ENCODE results near the gene RALGAPA2. TPM values are rescaled to one million over a fixed set of nuclear protein-coding genes. Genes with fewer than 3 reads are reported as not detected.

The RALGAPA2 gene
- total and polyA plus RNA-seq, 4 donors = 14.4 to 24.8 (median 18.0) TPM

DNA sequence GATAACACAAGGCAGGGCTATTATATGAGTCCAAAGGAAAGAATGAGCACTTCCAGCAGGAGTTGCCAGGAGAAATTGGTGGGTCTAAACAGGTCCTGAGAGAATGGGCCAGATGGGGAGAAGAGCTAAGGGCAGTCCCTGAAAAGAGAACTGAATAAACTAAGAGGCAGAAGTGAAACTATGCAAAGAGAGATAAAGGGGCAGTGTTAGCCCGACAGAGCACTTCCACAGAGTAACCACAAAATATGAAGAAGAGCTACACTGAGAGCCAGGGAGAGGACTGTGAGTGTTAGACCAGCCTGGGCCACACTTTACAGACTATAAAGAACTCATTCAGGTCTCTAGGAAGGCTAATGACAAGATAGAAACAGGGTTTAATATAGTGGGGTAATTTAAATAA, 43.8 kb downstream of the RALGAPA2 start:
- DNase-seq (ENCODE audit: low read depth in 4 of 6, low spot score in 6 of 6) = peak in 2 of 6 donors; percentile 25 to 42
- WGBS (ENCODE audit: insufficient coverage) = no CpG with 5 or more reads among the region's 1 CpG
- no peak overlapping the region for H3K4me3 ChIP-seq (ENCODE audit: low read depth, low read length)
- no peaks in the 10 kb centered on the region for H3K9me3 ChIP-seq (ENCODE audit: control insufficient read depth, insufficient read depth, low read length)
- H3K27me3 ChIP-seq (ENCODE audit: control insufficient read depth, insufficient read depth, low read length) = no peaks in the 10 kb centered on the region
- no peak overlapping the region for H3K27ac ChIP-seq (ENCODE audit: low read depth, low read length)
- H3K36me3 ChIP-seq (ENCODE audit: control insufficient read depth, insufficient read depth, low read length) = no peaks in the 10 kb centered on the region
- H3K4me1 ChIP-seq (ENCODE audit: control insufficient read depth, insufficient read depth, low read length) = no peaks in the 10 kb centered on the region

DNA sequence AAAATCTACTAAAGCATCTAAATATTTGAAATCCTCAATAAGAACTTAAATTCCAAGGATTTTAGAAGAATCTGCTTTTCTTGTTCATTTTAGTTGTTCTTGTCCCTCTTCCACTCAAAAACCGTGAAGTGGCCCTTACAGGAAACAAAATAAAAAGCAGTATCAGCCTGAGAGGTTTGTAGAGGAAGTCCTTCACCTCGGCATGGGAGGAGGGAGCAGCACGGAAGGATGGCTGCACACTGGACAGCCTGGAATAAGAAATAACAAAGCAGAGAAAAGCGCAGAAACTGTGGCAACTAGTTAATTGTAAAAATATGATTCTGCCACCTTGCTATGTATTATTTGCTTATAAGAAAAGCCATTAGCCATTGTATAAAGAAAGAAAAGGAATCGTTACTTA, 46.1 kb downstream of the RALGAPA2 start:
- Histone ChIP-seq H3K27me3 (ENCODE audit: control insufficient read depth, insufficient read depth, low read length) (no peaks in the 10 kb centered on the region), H3K4me3 (ENCODE audit: low read depth, low read length) (no peak overlapping the region), H3K27ac (ENCODE audit: low read depth, low read length) (no peak overlapping the region), H3K36me3 (ENCODE audit: control insufficient read depth, insufficient read depth, low read length) (no peaks in the 10 kb centered on the region), H3K9me3 (ENCODE audit: control insufficient read depth, insufficient read depth, low read length) (no peaks in the 10 kb centered on the region), H3K4me1 (ENCODE audit: control insufficient read depth, insufficient read depth, low read length) (no peaks in the 10 kb centered on the region)
- 50% methylated on average over 2 of the region's 5 CpGs for WGBS (ENCODE audit: insufficient coverage)
- DNase-seq (ENCODE audit: low read depth in 4 of 6, low spot score in 6 of 6) = no peak

DNA sequence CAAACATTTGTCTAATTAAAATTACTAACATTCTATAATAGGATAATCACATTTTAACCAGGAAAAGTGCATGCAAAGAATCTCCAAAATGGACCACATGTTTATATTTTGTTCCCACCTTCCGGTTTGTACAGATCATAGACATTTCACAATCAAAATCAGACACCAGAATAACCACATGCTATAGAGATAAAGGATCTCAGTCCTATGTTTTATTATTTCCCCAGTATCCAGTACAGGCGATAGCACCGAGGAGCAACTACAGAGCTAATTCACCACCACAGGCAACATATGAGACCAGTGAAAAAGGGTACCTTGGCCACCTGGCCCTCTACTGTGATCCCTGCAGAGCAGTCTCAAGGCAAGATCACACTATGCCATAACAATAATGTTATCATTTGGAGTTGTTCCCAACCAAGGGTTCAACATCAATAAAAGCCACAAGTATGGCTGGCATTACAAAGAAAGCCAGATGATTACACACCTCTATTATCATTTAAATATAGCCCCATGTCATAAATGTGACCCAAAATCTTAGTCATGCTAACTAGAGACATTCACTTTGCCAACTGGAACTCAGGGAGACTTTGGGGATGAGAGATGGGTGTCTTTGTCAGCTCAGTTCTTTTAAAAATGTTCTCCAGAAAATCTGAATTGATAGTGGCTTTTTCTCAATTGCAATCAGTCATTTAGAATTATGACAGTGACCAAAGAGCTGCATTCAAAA, 46.7 kb downstream of the RALGAPA2 start:
- DNase-seq (ENCODE audit: low read depth in 4 of 6, low spot score in 6 of 6) = no peak
- Histone ChIP-seq H3K36me3 (ENCODE audit: control insufficient read depth, insufficient read depth, low read length) (no peaks in the 10 kb centered on the region), H3K27me3 (ENCODE audit: control insufficient read depth, insufficient read depth, low read length) (no peaks in the 10 kb centered on the region), H3K27ac (ENCODE audit: low read depth, low read length) (no peak overlapping the region), H3K9me3 (ENCODE audit: control insufficient read depth, insufficient read depth, low read length) (no peaks in the 10 kb centered on the region), H3K4me3 (ENCODE audit: low read depth, low read length) (no peak overlapping the region), H3K4me1 (ENCODE audit: control insufficient read depth, insufficient read depth, low read length) (no peaks in the 10 kb centered on the region)
- WGBS (ENCODE audit: insufficient coverage) = 92% methylated on average over 3 of the region's 3 CpGs

DNA sequence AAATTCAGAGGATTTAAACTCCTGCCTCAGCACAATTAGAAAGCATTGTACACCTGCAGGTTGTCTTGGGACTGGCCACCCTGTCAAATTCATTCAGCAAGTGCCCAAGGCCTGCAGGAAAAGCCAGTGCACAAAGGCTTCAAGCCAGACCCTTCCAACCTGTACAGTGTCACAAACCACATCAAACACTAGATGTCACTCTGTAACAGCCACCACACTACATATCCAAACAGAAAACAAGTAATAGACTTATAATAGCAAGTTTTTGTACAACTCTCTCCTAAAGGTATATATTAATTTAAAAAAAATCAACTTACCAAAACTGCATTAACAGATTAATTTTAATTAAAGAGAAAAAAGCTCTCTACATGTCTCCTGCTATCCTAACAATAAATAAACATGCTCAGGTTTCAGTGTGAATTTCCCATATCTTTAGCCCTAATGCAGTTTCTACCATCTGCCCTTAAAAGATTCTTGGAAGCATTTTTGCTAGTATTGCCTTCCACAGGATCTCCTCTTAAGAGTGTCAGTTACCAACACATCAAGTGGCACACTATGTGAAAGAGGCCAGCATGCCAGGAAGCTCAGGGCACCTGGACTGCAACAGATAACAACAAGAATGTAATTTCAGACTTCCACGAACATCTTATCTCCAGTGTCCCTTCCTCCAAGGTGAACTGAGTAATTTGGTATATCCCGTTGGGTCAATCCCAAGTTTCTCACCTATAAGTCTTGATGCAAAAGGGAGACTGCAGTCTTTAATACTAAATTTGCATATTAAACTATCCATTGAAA, 47.5 kb downstream of the RALGAPA2 start:
- WGBS (ENCODE audit: insufficient coverage) = 83% methylated on average over 1 of the region's 2 CpGs
- peak in 4 of 6 donors; percentile 21 to 84 (median 50) for DNase-seq (ENCODE audit: low read depth in 4 of 6, low spot score in 6 of 6)
- no peak overlapping the region for H3K27ac ChIP-seq (ENCODE audit: low read depth, low read length)
- H3K4me1 ChIP-seq (ENCODE audit: control insufficient read depth, insufficient read depth, low read length) = no peaks in the 10 kb centered on the region
- H3K27me3 ChIP-seq (ENCODE audit: control insufficient read depth, insufficient read depth, low read length) = no peaks in the 10 kb centered on the region
- H3K9me3 ChIP-seq (ENCODE audit: control insufficient read depth, insufficient read depth, low read length) = no peaks in the 10 kb centered on the region
- H3K36me3 ChIP-seq (ENCODE audit: control insufficient read depth, insufficient read depth, low read length) = no peaks in the 10 kb centered on the region
- H3K4me3 ChIP-seq (ENCODE audit: low read depth, low read length) = no peak overlapping the region

DNA sequence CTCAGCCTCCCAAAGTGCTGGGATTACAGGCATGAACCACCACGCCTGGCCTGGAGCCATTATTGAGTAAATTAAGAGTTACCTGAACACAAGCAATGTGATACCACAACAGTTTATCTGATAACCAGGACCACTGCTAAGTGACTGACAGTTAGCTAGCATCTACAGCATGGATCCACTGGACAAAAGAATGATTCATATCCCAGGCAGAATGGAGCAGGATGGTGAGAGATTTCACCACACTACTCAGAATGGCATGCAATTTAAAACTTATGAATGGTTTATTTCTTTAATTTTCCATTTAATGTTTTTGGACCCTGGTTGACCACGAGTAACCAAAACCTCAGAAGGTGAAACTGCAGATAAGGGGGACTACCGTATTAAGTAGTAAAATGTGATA, 48.6 kb downstream of the RALGAPA2 start:
- H3K4me1 ChIP-seq (ENCODE audit: control insufficient read depth, insufficient read depth, low read length) = no peaks in the 10 kb centered on the region
- no peaks in the 10 kb centered on the region for H3K36me3 ChIP-seq (ENCODE audit: control insufficient read depth, insufficient read depth, low read length)
- H3K4me3 ChIP-seq (ENCODE audit: low read depth, low read length) = no peak overlapping the region
- H3K27ac ChIP-seq (ENCODE audit: low read depth, low read length) = no peak overlapping the region
- no peaks in the 10 kb centered on the region for H3K9me3 ChIP-seq (ENCODE audit: control insufficient read depth, insufficient read depth, low read length)
- no peaks in the 10 kb centered on the region for H3K27me3 ChIP-seq (ENCODE audit: control insufficient read depth, insufficient read depth, low read length)
- WGBS (ENCODE audit: insufficient coverage) = 100% methylated on average over 1 of the region's 3 CpGs
- DNase-seq (ENCODE audit: low read depth in 4 of 6, low spot score in 6 of 6) = no peak

DNA sequence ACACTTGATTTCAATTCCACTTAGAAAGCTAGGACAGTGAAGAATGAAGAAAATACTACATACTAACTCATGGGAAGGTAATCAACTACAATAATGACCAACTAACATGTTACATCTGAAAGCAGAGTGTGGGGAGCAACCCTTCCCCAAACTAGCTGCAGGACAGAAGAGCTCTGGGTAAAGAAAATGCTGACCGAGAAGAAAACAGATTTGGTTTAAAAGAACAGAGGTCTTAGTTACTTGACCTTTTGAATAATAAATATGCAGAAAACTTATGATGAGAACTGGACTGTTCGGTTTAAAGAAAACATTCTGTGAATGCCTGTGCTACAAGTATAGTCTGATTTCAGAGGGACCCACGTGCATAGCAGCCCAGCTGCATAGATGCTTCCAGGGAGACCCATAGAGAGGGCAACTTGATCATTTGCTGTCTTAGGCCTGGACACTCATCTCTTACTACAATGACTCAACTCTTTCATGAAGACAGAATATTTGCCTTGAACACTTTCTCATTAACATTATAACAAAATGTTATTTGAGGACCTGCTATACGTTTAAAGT, 53.5 kb downstream of the RALGAPA2 start:
- no peaks in the 10 kb centered on the region for H3K9me3 ChIP-seq (ENCODE audit: control insufficient read depth, insufficient read depth, low read length)
- H3K27ac ChIP-seq (ENCODE audit: low read depth, low read length) = no peak overlapping the region
- H3K27me3 ChIP-seq (ENCODE audit: control insufficient read depth, insufficient read depth, low read length) = no peaks in the 10 kb centered on the region
- no peaks in the 10 kb centered on the region for H3K4me1 ChIP-seq (ENCODE audit: control insufficient read depth, insufficient read depth, low read length)
- WGBS (ENCODE audit: insufficient coverage) = 64% methylated on average over 3 of the region's 4 CpGs
- no peak overlapping the region for H3K4me3 ChIP-seq (ENCODE audit: low read depth, low read length)
- no peak for DNase-seq (ENCODE audit: low read depth in 4 of 6, low spot score in 6 of 6)
- no peaks in the 10 kb centered on the region for H3K36me3 ChIP-seq (ENCODE audit: control insufficient read depth, insufficient read depth, low read length)

DNA sequence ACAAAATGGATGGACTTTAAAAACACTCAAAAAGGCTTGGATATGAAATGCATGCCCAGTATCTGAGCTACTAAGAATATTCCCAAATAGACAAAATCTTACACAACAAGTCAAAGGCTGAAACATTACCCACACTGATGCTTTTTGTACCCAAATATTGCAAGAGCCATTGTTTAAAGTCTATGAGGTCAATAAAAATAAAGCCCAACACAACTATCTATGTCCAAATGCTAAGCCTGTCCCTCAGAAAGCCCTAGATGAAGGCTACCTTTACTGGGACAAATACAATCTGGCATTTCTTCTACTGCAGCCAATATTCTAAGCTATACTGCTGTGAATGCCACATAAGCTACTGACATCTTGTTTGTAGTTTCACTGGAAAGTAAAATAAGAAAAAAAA, 54.3 kb downstream of the RALGAPA2 start:
- Histone ChIP-seq H3K36me3 (ENCODE audit: control insufficient read depth, insufficient read depth, low read length) (no peaks in the 10 kb centered on the region), H3K4me1 (ENCODE audit: control insufficient read depth, insufficient read depth, low read length) (no peaks in the 10 kb centered on the region), H3K27me3 (ENCODE audit: control insufficient read depth, insufficient read depth, low read length) (no peaks in the 10 kb centered on the region), H3K4me3 (ENCODE audit: low read depth, low read length) (no peak overlapping the region), H3K27ac (ENCODE audit: low read depth, low read length) (no peak overlapping the region), H3K9me3 (ENCODE audit: control insufficient read depth, insufficient read depth, low read length) (no peaks in the 10 kb centered on the region)
- DNase-seq (ENCODE audit: low read depth in 4 of 6, low spot score in 6 of 6) = no peak

DNA sequence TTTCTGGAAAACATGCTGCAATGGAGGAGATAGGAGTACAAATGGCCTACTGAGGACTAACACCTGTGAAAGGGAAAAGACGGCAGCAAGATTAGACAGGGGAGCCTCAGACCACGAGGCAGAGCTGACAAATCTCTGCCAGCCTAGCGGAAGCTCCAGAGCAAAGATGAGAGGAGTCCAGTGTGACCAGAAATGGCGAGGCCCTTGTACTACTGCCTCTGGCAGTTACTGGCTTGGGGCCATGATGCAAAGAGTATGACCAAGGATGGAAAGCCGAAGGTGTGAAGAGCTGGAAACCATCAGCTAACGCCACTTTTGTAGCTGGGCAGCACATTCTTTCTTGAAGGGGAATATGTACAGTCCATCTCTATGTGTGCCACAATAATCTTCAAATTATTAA, 55.4 kb downstream of the RALGAPA2 start:
- H3K36me3 ChIP-seq (ENCODE audit: control insufficient read depth, insufficient read depth, low read length) = no peaks in the 10 kb centered on the region
- H3K4me3 ChIP-seq (ENCODE audit: low read depth, low read length) = no peak overlapping the region
- no peak overlapping the region for H3K27ac ChIP-seq (ENCODE audit: low read depth, low read length)
- no peaks in the 10 kb centered on the region for H3K9me3 ChIP-seq (ENCODE audit: control insufficient read depth, insufficient read depth, low read length)
- H3K27me3 ChIP-seq (ENCODE audit: control insufficient read depth, insufficient read depth, low read length) = no peaks in the 10 kb centered on the region
- H3K4me1 ChIP-seq (ENCODE audit: control insufficient read depth, insufficient read depth, low read length) = no peaks in the 10 kb centered on the region
- no peak for DNase-seq (ENCODE audit: low read depth in 4 of 6, low spot score in 6 of 6)
- WGBS (ENCODE audit: insufficient coverage) = 97% methylated on average over 5 of the region's 6 CpGs

DNA sequence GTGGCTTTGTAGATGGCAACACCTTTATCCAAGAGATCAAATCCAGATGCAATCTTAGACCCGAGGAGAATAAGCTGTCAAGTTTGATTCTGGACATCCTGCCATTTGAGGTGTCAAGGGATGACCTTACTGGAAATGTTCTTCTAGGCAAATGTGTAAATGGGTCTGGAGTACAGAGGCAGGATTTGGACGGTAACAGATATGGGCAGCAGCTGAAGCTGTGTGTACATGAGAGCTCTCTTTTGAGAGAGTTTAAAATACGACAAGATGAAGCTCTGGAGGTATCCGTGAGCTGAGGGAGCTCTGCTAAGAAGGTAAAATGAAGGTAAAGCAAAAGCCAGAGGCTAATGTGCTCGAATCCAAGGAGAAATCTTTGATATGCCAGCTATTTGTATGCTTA, 56.6 kb downstream of the RALGAPA2 start:
- no peaks in the 10 kb centered on the region for H3K9me3 ChIP-seq (ENCODE audit: control insufficient read depth, insufficient read depth, low read length)
- no peak for DNase-seq (ENCODE audit: low read depth in 4 of 6, low spot score in 6 of 6)
- no peak overlapping the region for H3K27ac ChIP-seq (ENCODE audit: low read depth, low read length)
- no peaks in the 10 kb centered on the region for H3K36me3 ChIP-seq (ENCODE audit: control insufficient read depth, insufficient read depth, low read length)
- no peak overlapping the region for H3K4me3 ChIP-seq (ENCODE audit: low read depth, low read length)
- WGBS (ENCODE audit: insufficient coverage) = 91% methylated on average over 3 of the region's 5 CpGs
- no peaks in the 10 kb centered on the region for H3K27me3 ChIP-seq (ENCODE audit: control insufficient read depth, insufficient read depth, low read length)
- no peaks in the 10 kb centered on the region for H3K4me1 ChIP-seq (ENCODE audit: control insufficient read depth, insufficient read depth, low read length)

DNA sequence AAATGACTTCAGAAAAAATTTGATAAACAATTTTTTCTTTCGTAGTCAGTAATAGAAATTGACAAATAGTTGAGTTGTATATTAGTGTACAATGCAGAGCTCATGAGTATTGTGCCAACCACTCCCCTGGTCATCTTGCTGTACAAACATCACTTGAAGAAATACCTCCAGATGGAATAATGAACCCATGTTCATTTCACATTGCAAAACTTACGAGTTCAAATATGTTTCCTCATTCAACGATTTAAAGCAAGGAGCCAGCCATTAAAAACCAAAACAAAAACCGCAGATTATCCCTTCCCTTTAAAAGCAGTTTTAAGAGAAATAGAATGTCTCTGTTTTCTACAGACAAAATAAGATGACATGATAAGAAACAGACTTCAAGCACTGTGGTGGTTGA, 62.5 kb downstream of the RALGAPA2 start:
- DNase-seq (ENCODE audit: low read depth in 4 of 6, low spot score in 6 of 6) = no peak
- Histone ChIP-seq H3K36me3 (ENCODE audit: control insufficient read depth, insufficient read depth, low read length) (no peaks in the 10 kb centered on the region), H3K4me3 (ENCODE audit: low read depth, low read length) (no peak overlapping the region), H3K27me3 (ENCODE audit: control insufficient read depth, insufficient read depth, low read length) (no peaks in the 10 kb centered on the region), H3K4me1 (ENCODE audit: control insufficient read depth, insufficient read depth, low read length) (no peaks in the 10 kb centered on the region), H3K9me3 (ENCODE audit: control insufficient read depth, insufficient read depth, low read length) (no peaks in the 10 kb centered on the region), H3K27ac (ENCODE audit: low read depth, low read length) (no peak overlapping the region)
- WGBS (ENCODE audit: insufficient coverage) = no CpG with 5 or more reads among the region's 4 CpGs
